Astrocyte (in vitro differentiated cells and primary cell): Measurements from ENCODE around the gene DEFB118. TPM values are rescaled to one million over a fixed set of nuclear protein-coding genes. Genes with fewer than 3 reads are reported as not detected.

Experiments
- DNase-seq: peaks from one replicate; pipeline ENCODE4 v3.0.0-alpha.2; 2010; ENCODE audit warnings: low read depth
- FAIRE-seq: peaks from 2 replicates; lab custom pipeline; 2011; peaks lifted over from hg19 to GRCh38; lab: Jason Lieb, UNC
- H2AFZ ChIP-seq: 2 replicates; pipeline ENCODE4 v1.6.0; 2012; ENCODE audit warnings: low read depth, low read length, inconsistent platforms
- H3K27ac ChIP-seq: 2 replicates; pipeline ENCODE4 v1.5.1; 2011; ENCODE audit warnings: low read depth, low read length, inconsistent platforms
- H3K27me3 ChIP-seq: 2 replicates; pipeline ENCODE4 v1.6.0; 2011; ENCODE audit warnings: low read length, inconsistent platforms; ENCODE audit not compliant: insufficient read depth
- H3K36me3 ChIP-seq: 2 replicates; pipeline ENCODE4 v1.5.1; 2011; ENCODE audit warnings: low read length, inconsistent platforms; ENCODE audit not compliant: insufficient read depth
- H3K4me1 ChIP-seq: 2 replicates; pipeline ENCODE4 v1.5.1; 2011; ENCODE audit warnings: low read length, inconsistent platforms; ENCODE audit not compliant: insufficient read depth
- H3K4me2 ChIP-seq: 2 replicates; pipeline ENCODE4 v1.6.0; 2012; ENCODE audit warnings: low read length, inconsistent platforms
- H3K4me3 ChIP-seq: 2 replicates; pipeline ENCODE4 v1.5.1; 2011; ENCODE audit warnings: low read depth, mild to moderate bottlenecking, low read length, inconsistent platforms; ENCODE audit not compliant: insufficient read depth
- H3K79me2 ChIP-seq: 2 replicates; pipeline ENCODE4 v1.6.0; 2012; ENCODE audit warnings: mild to moderate bottlenecking, low read length, inconsistent platforms; ENCODE audit not compliant: insufficient read depth
- H3K9ac ChIP-seq: 2 replicates; pipeline ENCODE4 v1.6.0; 2012; ENCODE audit warnings: mild to moderate bottlenecking, low read length, inconsistent platforms
- H3K9me3 ChIP-seq: 2 replicates; pipeline ENCODE4 v1.5.1; 2012; ENCODE audit warnings: low read depth, mild to moderate bottlenecking, low read length, inconsistent platforms; ENCODE audit not compliant: insufficient read depth
- H4K20me1 ChIP-seq: 2 replicates; pipeline ENCODE4 v1.6.0; 2012; ENCODE audit warnings: low read length, inconsistent platforms; ENCODE audit not compliant: insufficient read depth
- H3K27ac Mint-ChIP-seq: one replicate; pipeline ENCODE4 v1.8.0; 2021; ENCODE audit warnings: mild to moderate bottlenecking, mixed read lengths; ENCODE audit not compliant: unreplicated experiment
- H3K27me3 Mint-ChIP-seq: one replicate; pipeline ENCODE4 v1.8.0; 2021; ENCODE audit warnings: low read depth, mixed read lengths; ENCODE audit not compliant: unreplicated experiment
- H3K36me3 Mint-ChIP-seq: one replicate; pipeline ENCODE4 v1.8.0; 2021; ENCODE audit warnings: low read depth, mixed read lengths; ENCODE audit not compliant: unreplicated experiment
- H3K4me1 Mint-ChIP-seq: one replicate; pipeline ENCODE4 v1.8.0; 2021; ENCODE audit warnings: low read depth, mixed read lengths; ENCODE audit not compliant: unreplicated experiment
- H3K4me3 Mint-ChIP-seq: one replicate; pipeline ENCODE4 v1.8.0; 2021; ENCODE audit warnings: mild to moderate bottlenecking, moderate library complexity, mixed read lengths; ENCODE audit not compliant: unreplicated experiment
- H3K9me3 Mint-ChIP-seq: one replicate; pipeline ENCODE4 v1.8.0; 2021; ENCODE audit warnings: mild to moderate bottlenecking, mixed read lengths; ENCODE audit not compliant: unreplicated experiment
- EZH2 ChIP-seq: IDR thresholded peaks from 2 replicates; pipeline ENCODE4 v1.6.1; 2012; ENCODE audit warnings: mild to moderate bottlenecking, low read length, inconsistent platforms; ENCODE audit not compliant: insufficient read depth
- total RNA-seq: library from RNA; stranded (reverse); gene quantifications from 2 replicates; pipeline ENCODE4 v1.2.1, GENCODE V29; 2021
- TF ChIP-seq, protein P1 (sequence below): IDR thresholded peaks from 2 replicates; pipeline ENCODE4 v1.5.1; 2011; ENCODE audit warnings: low read depth, mild to moderate bottlenecking, inconsistent platforms, low read length, moderate library complexity; ENCODE audit not compliant: insufficient read depth

The DEFB118 gene
- total RNA-seq, 1 donor from 2014 or later: not detected

DNA sequence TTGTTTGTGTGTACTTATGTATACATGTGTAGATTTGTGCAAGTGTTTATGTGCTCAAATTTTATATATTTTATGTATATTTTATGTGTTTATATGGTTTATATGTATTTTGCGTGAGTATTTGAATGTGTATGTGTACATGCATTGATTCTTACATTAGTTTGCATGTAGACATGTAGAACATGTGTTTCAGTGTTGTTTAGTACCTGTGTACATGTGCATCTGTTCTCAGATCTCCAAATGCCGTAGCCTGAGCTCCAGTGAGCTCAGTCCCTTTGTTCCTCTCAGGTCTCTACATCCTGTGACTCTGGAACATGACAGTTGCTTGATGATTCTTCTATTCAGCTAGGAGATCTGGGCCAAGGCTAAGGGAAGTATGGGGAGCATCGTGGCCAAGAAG, 26.5 kb downstream of the DEFB118 start:
- H3K4me3 ChIP-seq: no peak overlapping the region
- Mint-ChIP-seq H3K36me3 (no peaks in the 10 kb centered on the region), H3K4me3 (no peak overlapping the region), H3K4me1 (no peaks in the 10 kb centered on the region), H3K27me3 (no peaks in the 10 kb centered on the region), H3K9me3 (peaks cover 9% of the 10 kb centered on the region), H3K27ac (no peak overlapping the region)
- TF ChIP-seq, protein P1, sequence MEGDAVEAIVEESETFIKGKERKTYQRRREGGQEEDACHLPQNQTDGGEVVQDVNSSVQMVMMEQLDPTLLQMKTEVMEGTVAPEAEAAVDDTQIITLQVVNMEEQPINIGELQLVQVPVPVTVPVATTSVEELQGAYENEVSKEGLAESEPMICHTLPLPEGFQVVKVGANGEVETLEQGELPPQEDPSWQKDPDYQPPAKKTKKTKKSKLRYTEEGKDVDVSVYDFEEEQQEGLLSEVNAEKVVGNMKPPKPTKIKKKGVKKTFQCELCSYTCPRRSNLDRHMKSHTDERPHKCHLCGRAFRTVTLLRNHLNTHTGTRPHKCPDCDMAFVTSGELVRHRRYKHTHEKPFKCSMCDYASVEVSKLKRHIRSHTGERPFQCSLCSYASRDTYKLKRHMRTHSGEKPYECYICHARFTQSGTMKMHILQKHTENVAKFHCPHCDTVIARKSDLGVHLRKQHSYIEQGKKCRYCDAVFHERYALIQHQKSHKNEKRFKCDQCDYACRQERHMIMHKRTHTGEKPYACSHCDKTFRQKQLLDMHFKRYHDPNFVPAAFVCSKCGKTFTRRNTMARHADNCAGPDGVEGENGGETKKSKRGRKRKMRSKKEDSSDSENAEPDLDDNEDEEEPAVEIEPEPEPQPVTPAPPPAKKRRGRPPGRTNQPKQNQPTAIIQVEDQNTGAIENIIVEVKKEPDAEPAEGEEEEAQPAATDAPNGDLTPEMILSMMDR: no peak
- no peak for TF ChIP-seq EZH2
- H3K27ac ChIP-seq: no peak overlapping the region
- H3K36me3 ChIP-seq: no peaks in the 10 kb centered on the region
- H3K27me3 ChIP-seq: no peaks in the 10 kb centered on the region
- H3K4me2 ChIP-seq: no peak overlapping the region
- no peaks in the 10 kb centered on the region for H4K20me1 ChIP-seq
- no peak for DNase-seq
- no peak overlapping the region for H2AFZ ChIP-seq
- no peak for FAIRE-seq
- H3K9ac ChIP-seq: no peak overlapping the region
- H3K79me2 ChIP-seq: no peaks in the 10 kb centered on the region
- no peaks in the 10 kb centered on the region for H3K9me3 ChIP-seq
- no peaks in the 10 kb centered on the region for H3K4me1 ChIP-seq

DNA sequence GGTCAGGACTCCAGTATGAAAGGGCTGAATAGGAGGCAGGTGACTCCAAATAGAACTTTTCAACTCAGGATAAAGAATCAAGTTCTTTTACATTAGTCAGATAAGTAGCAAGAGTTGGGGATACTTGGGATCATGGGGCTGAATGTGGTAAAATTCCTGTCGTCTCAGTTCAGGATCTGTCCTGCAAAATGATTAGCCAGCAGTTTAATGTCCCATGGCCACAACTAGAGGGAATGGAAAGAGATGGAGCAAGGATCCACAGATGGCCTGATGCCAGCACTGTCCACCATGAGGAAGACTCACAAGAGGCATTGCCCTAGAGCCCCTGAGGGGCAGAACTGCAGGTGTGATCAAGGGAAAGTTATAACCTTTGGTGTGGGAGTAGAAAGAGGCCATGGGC, 35.5 kb downstream of the DEFB118 start:
- no peaks in the 10 kb centered on the region for H3K4me1 ChIP-seq
- H2AFZ ChIP-seq: no peak overlapping the region
- FAIRE-seq: no peak
- no peaks in the 10 kb centered on the region for H3K9me3 ChIP-seq
- H3K27ac ChIP-seq: no peak overlapping the region
- TF ChIP-seq, protein P1: no peak
- no peak for TF ChIP-seq EZH2
- Mint-ChIP-seq H3K27ac (no peak overlapping the region), H3K27me3 (no peaks in the 10 kb centered on the region), H3K36me3 (no peaks in the 10 kb centered on the region), H3K4me3 (no peak overlapping the region), H3K4me1 (no peaks in the 10 kb centered on the region), H3K9me3 (peaks cover 5% of the 10 kb centered on the region)
- no peak overlapping the region for H3K4me2 ChIP-seq
- H3K27me3 ChIP-seq: no peaks in the 10 kb centered on the region
- H3K9ac ChIP-seq: no peak overlapping the region
- H3K36me3 ChIP-seq: no peaks in the 10 kb centered on the region
- no peak for DNase-seq
- no peaks in the 10 kb centered on the region for H3K79me2 ChIP-seq
- no peak overlapping the region for H3K4me3 ChIP-seq
- H4K20me1 ChIP-seq: no peaks in the 10 kb centered on the region

DNA sequence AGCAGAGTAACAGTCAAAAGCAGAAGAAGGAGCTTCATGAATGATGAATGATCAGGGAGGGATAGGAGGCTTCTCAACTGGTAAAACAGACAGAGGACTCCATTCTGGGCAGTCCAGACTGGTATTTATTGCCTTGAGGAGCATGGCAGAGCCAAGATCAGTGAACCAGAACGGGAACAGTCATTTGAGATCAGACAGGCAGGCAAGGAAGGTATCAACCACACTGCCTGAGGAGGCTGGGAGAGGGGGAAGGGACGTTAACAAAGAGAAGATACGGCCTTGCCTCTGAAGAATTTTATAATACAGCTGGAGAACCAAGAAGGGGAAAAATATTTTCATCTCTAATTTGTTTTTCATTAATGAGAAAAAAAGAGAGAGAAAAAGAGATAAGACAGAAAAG, 37.7 kb downstream of the DEFB118 start, which contains the start of gene DEFB121:
Gene DEFB121 (minus strand): TSS at position 101 of the 400 bp plus-strand sequence. CDS start 63 bp downstream, at position 38.
- peaks cover 1% of the 10 kb centered on the region for H3K9me3 Mint-ChIP-seq
- Histone ChIP-seq H3K36me3 (no peaks in the 10 kb centered on the region), H3K4me2 (no peak within 1 kb of the TSS), H3K27ac (no peak within 1 kb of the TSS), H3K27me3 (no peaks in the 10 kb centered on the region), H3K9ac (no peak within 1 kb of the TSS), H4K20me1 (no peaks in the 10 kb centered on the region), H3K9me3 (no peaks in the 10 kb centered on the region), H3K79me2 (no peaks in the 10 kb centered on the region), H3K4me1 (no peaks in the 10 kb centered on the region), H3K4me3 (no peak within 1 kb of the TSS), H2AFZ (no peak within 1 kb of the TSS)
- FAIRE-seq (no peak), DNase-seq (no peak)
- H3K36me3 Mint-ChIP-seq: no peaks in the 10 kb centered on the region
- TF ChIP-seq EZH2: no peak
- TF ChIP-seq, protein P1: no peak
- no peak within 1 kb of the TSS for H3K4me3 Mint-ChIP-seq
- H3K27me3 Mint-ChIP-seq: no peaks in the 10 kb centered on the region
- H3K4me1 Mint-ChIP-seq: no peaks in the 10 kb centered on the region
- H3K27ac Mint-ChIP-seq: no peak within 1 kb of the TSS
